ENCODE data around the gene MRPL53.

The MRPL53 gene

GRCh38 chr2:74436111-74436805, 36.2 kb downstream of the MRPL53 start:
- POLR2A ChIA-PET (ENCODE audit: low non-redundant PET), result no interaction called here
- DNase-seq (ENCODE audit: low spot score), result no peak
- no peak for TF ChIP-seq CTCF (conservative IDR thresholded peaks at IDR 0.05; ENCODE audit: low read depth)
- peak overlapping the region; percentile 34 for H3K27ac ChIP-seq
- CTCF ChIA-PET, result no interaction called here

- POLR2A ChIA-PET (ENCODE audit: low non-redundant PET), result no interaction called here
- peak overlapping the region; percentile 94 for H3K27ac ChIP-seq
Measured at GRCh38 chr2:74430502-74430901, 42.0 kb downstream of the MRPL53 start.

GRCh38 chr2:74429487-74430451, 42.7 kb downstream of the MRPL53 start:
- no peak for DNase-seq (ENCODE audit: low spot score)
- H3K27ac ChIP-seq, result peak overlapping the region; percentile 94
- ChIA-PET CTCF (interaction anchor here (0.8 to 0.9 kb wide), 2 partner anchors 38 to 102 kb away, joined by 3 to 4 read pairs; no protein-coding TSS in a partner anchor), POLR2A (ENCODE audit: low non-redundant PET) (no interaction called here)
- TF ChIP-seq CTCF (conservative IDR thresholded peaks at IDR 0.05; ENCODE audit: low read depth), result no peak

More at GRCh38 chr2:74430502-74430901, 42.0 kb downstream of the MRPL53 start:
- CTCF ChIA-PET, result no interaction called here
- DNase-seq (ENCODE audit: low spot score), result no peak
- TF ChIP-seq CTCF (conservative IDR thresholded peaks at IDR 0.05; ENCODE audit: low read depth), result no peak

- no peak for TF ChIP-seq CTCF (conservative IDR thresholded peaks at IDR 0.05; ENCODE audit: low read depth)
- peak overlapping the region; percentile 94 for H3K27ac ChIP-seq
- ChIA-PET CTCF (interaction anchor here (0.5 kb wide), 1 partner anchor 636 kb away, joined by 3 read pairs; no protein-coding TSS in a partner anchor), POLR2A (ENCODE audit: low non-redundant PET) (no interaction called here)
- no peak for DNase-seq (ENCODE audit: low spot score)
Measured at GRCh38 chr2:74428675-74429074, 43.8 kb downstream of the MRPL53 start.

GRCh38 chr2:74427551-74427950, 44.9 kb downstream of the MRPL53 start:
- ChIA-PET POLR2A (ENCODE audit: low non-redundant PET) (no interaction called here), CTCF (interaction anchor here (0.5 kb wide), 1 partner anchor 12 kb away, joined by 3 read pairs; no protein-coding TSS in a partner anchor)
- no peak for TF ChIP-seq CTCF (conservative IDR thresholded peaks at IDR 0.05; ENCODE audit: low read depth)

GRCh38 chr2:74426181-74426758, 46.2 kb downstream of the MRPL53 start:
- H3K27ac ChIP-seq, result peak overlapping the region; percentile 94
- ChIA-PET CTCF (interaction anchor here (0.6 kb wide), 1 partner anchor 24 kb away, joined by 3 read pairs; no protein-coding TSS in a partner anchor), POLR2A (ENCODE audit: low non-redundant PET) (no interaction called here)
- TF ChIP-seq CTCF (conservative IDR thresholded peaks at IDR 0.05; ENCODE audit: low read depth), result no peak
- DNase-seq (ENCODE audit: low spot score), result no peak

More at GRCh38 chr2:74427551-74427950, 44.9 kb downstream of the MRPL53 start:
- peak overlapping the region; percentile 94 for H3K27ac ChIP-seq
- no peak for DNase-seq (ENCODE audit: low spot score)
